ENCODE results near the gene COA6. TPM values are rescaled to one million over a fixed set of nuclear protein-coding genes. Genes with fewer than 3 reads are reported as not detected.

COA6 gene
- total and polyA plus RNA-seq, 2 of the 13 experiments (the other 11 are each of a cell fraction or from before 2014, with no cell fraction given): 32.4 to 104 TPM

GRCh38 chr1:234373064-234373958, at the start of gene COA6 (continued):
- TF ChIP-seq GFI1 (CRISPR knock-in tag; IDR thresholded peaks at IDR 0.05; ENCODE audit: borderline replicate concordance) (peak; percentile 70; the same call in 1 of the 2 replicates), YY1 (IDR thresholded peaks at IDR 0.05; ENCODE audit: insufficient read depth, insufficient replicate concordance, low read depth, low read length) (peak; percentile 55), NFIC (IDR thresholded peaks at IDR 0.05; ENCODE audit: low read length) (peak; percentile 72), CSRNP1 (CRISPR knock-in tag; IDR thresholded peaks at IDR 0.05) (peak; percentile 75; the same call in 1 of the 2 replicates), PTBP1 (IDR thresholded peaks at IDR 0.05; ENCODE audit: low read depth, low read length, poor library complexity, severe bottlenecking) (peak; percentile 81), RARA (CRISPR knock-in tag; IDR thresholded peaks at IDR 0.05) (no peak), CEBPG (CRISPR knock-in tag; IDR thresholded peaks at IDR 0.05) (no peak), HNRNPLL (IDR thresholded peaks at IDR 0.05; ENCODE audit: low read depth, low read length, poor library complexity, severe bottlenecking) (peak; percentile 83), NFE2 (CRISPR knock-in tag; IDR thresholded peaks at IDR 0.05) (peak; percentile 38; the same call in 1 of the 2 replicates), RNF2 (conservative IDR thresholded peaks at IDR 0.05; ENCODE audit: low read depth) (no peak), ARID2 (CRISPR knock-in tag; IDR thresholded peaks at IDR 0.05; ENCODE audit: borderline replicate concordance) (peak; percentile 81; the same call in 1 of the 2 replicates), ZNF646 (CRISPR knock-in tag; IDR thresholded peaks at IDR 0.05) (peak; percentile 50; the same call in 1 of the 2 replicates), ZBTB43 (CRISPR knock-in tag; conservative IDR thresholded peaks at IDR 0.05) (0 out of 2 replicates have a peak, but pooled peaks have one; percentile 43), ZC3H13 (CRISPR knock-in tag; IDR thresholded peaks at IDR 0.05) (no peak)

Data from HepG2 (cell line).